OCI-LY7 (cell line): ENCODE measurements around the gene IL9R. TPM values are rescaled to one million over a fixed set of nuclear protein-coding genes. Genes with fewer than 3 reads are reported as not detected.

Experiments used
- BruUV-seq: library from RNA; stranded (reverse); fragments of 400-500 nt; replicated peaks from 2 replicates; lab custom pipeline; 2021; lab: Mats Ljungman, UMichigan
- CTCF ChIA-PET: fragments of 300-600 bp; sonication (Branson Sonifier 250); formaldehyde crosslinking; loops from one replicate; lab custom pipeline; 2022; ENCODE audit warnings: antibody characterized with exemption; ENCODE audit not compliant: unreplicated experiment; lab: Charles Lee
- POLR2A ChIA-PET: fragments of 300-600 bp; sonication (Branson Sonifier 250); formaldehyde crosslinking; loops from one replicate; lab custom pipeline; 2022; ENCODE audit warnings: antibody characterized with exemption; lab: Charles Lee
- DNase-seq: peaks from one replicate; pipeline ENCODE4 v3.0.0-alpha.2; 2015; ENCODE audit warnings: low spot score
- H2AFZ ChIP-seq: fragments of 200-600 bp; sonication (generic), shearing (Covaris generic); 2 replicates; pipeline ENCODE4 v1.6.1; 2014; ENCODE audit warnings: mild to moderate bottlenecking, antibody characterized with exemption, low read length, moderate library complexity
- H3K27ac ChIP-seq: fragments of 200-600 bp; sonication (generic); 2 replicates; pipeline ENCODE4 v1.5.1; 2014; ENCODE audit warnings: mixed run types, low read depth, mild to moderate bottlenecking, moderate library complexity, low read length, inconsistent platforms; ENCODE audit not compliant: poor library complexity, severe bottlenecking
- H3K36me3 ChIP-seq: fragments of 200-600 bp; sonication (generic); 2 replicates; pipeline ENCODE4 v1.6.1; 2014; ENCODE audit warnings: mild to moderate bottlenecking, antibody characterized with exemption, low read length, moderate library complexity, mixed read lengths; ENCODE audit not compliant: insufficient read depth
- H3K4me1 ChIP-seq: fragments of 200-600 bp; sonication (generic); 2 replicates; pipeline ENCODE4 v1.5.1; 2014; ENCODE audit warnings: mild to moderate bottlenecking, low read length; ENCODE audit not compliant: insufficient read depth, poor library complexity, severe bottlenecking
- H3K4me2 ChIP-seq: fragments of 200-600 bp; sonication (generic); 2 replicates; pipeline ENCODE4 v1.6.1; 2014; ENCODE audit warnings: mild to moderate bottlenecking, low read length
- H3K4me3 ChIP-seq: fragments of 200-600 bp; sonication (generic); 2 replicates; pipeline ENCODE4 v1.5.1; 2014; ENCODE audit warnings: mild to moderate bottlenecking, low read depth, low read length; ENCODE audit not compliant: poor library complexity, severe bottlenecking
- H3K79me2 ChIP-seq: fragments of 200-600 bp; sonication (generic); 2 replicates; pipeline ENCODE4 v1.6.1; 2016; ENCODE audit warnings: low read depth, mild to moderate bottlenecking, low read length, moderate library complexity, mixed read lengths; ENCODE audit not compliant: insufficient read depth
- H3K9me2 ChIP-seq: fragments of 200-600 bp; sonication (generic); 2 replicates; pipeline ENCODE4 v1.6.1; 2016; ENCODE audit warnings: mild to moderate bottlenecking, low read length, mixed read lengths; ENCODE audit not compliant: insufficient read depth
- H3K9me3 ChIP-seq: fragments of 200-600 bp; sonication (generic); 2 replicates; pipeline ENCODE4 v1.6.1; 2014; ENCODE audit warnings: mild to moderate bottlenecking, mixed run types, low read length, mixed read lengths
- H4K20me1 ChIP-seq: fragments of 200-600 bp; sonication (generic); 2 replicates; pipeline ENCODE4 v1.6.1; 2014; ENCODE audit warnings: mild to moderate bottlenecking, antibody characterized with exemption, low read length, moderate library complexity, mixed read lengths; ENCODE audit not compliant: insufficient read depth
- EZH2phosphoT487 ChIP-seq: fragments of 200-600 bp; sonication (generic); IDR thresholded peaks from 2 replicates; pipeline ENCODE4 v1.6.1; 2018; ENCODE audit warnings: low read depth, borderline replicate concordance, mild to moderate bottlenecking, mixed run types, antibody characterized with exemption, low read length, moderate library complexity, mixed read lengths
- intact Hi-C: fragments of 100-400 bp; cut with micrococcal nuclease; formaldehyde crosslinking; loops from one replicate; pipeline ENCODE4 v1.10.0; 2022; ENCODE audit not compliant: unreplicated experiment
- total RNA-seq, 2 experiments: library from RNA; depleted of rRNA in 1 of 2; stranded (reverse); fragments of >200 nt in 1 of 2; shearing (Covaris generic) in 1 of 2; gene quantifications; 2 replicates each; pipeline ENCODE4 v1.2.3, GENCODE V29; 2014 to 2022
- TF ChIP-seq, protein P1 (sequence below): fragments of 200-600 bp; sonication (generic); conservative IDR thresholded peaks from 2 replicates; pipeline ENCODE4 v1.5.1; 2014; ENCODE audit warnings: mild to moderate bottlenecking, antibody characterized with exemption, low read length, moderate library complexity, mixed read lengths

Gene IL9R
- total RNA-seq, 2 experiments from 2014 or later, result 1.5 to 5.1 TPM

GRCh38 chrX:155988859-155989258 is 8.6 kb upstream of the IL9R start:
- H3K4me2 ChIP-seq, result no peak overlapping the region
- CTCF ChIA-PET, result no interaction called here
- H3K4me3 ChIP-seq, result no peak overlapping the region
- no peak for DNase-seq
- no TSS peak for BruUV-seq
- no peak overlapping the region for H2AFZ ChIP-seq
- POLR2A ChIA-PET, result no interaction called here
- TF ChIP-seq, protein P1, sequence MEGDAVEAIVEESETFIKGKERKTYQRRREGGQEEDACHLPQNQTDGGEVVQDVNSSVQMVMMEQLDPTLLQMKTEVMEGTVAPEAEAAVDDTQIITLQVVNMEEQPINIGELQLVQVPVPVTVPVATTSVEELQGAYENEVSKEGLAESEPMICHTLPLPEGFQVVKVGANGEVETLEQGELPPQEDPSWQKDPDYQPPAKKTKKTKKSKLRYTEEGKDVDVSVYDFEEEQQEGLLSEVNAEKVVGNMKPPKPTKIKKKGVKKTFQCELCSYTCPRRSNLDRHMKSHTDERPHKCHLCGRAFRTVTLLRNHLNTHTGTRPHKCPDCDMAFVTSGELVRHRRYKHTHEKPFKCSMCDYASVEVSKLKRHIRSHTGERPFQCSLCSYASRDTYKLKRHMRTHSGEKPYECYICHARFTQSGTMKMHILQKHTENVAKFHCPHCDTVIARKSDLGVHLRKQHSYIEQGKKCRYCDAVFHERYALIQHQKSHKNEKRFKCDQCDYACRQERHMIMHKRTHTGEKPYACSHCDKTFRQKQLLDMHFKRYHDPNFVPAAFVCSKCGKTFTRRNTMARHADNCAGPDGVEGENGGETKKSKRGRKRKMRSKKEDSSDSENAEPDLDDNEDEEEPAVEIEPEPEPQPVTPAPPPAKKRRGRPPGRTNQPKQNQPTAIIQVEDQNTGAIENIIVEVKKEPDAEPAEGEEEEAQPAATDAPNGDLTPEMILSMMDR, result no peak
- TF ChIP-seq EZH2phosphoT487, result no peak
- intact Hi-C loops, result no loop called here
- H3K36me3 ChIP-seq, result no peaks in the 10 kb centered on the region
- H4K20me1 ChIP-seq, result no peaks in the 10 kb centered on the region
- no peaks in the 10 kb centered on the region for H3K79me2 ChIP-seq
- H3K4me1 ChIP-seq, result no peaks in the 10 kb centered on the region
- H3K9me3 ChIP-seq, result no peaks in the 10 kb centered on the region
- H3K9me2 ChIP-seq, result no peaks in the 10 kb centered on the region
- H3K27ac ChIP-seq, result no peak overlapping the region

GRCh38 chrX:155993421-155993820 is 4.1 kb upstream of the IL9R start:
- ChIA-PET POLR2A (no interaction called here), CTCF (no interaction called here)
- TF ChIP-seq, protein P1, result no peak
- no peak for TF ChIP-seq EZH2phosphoT487
- intact Hi-C loops, result no loop called here
- no peak overlapping the region for H2AFZ ChIP-seq
- H3K36me3 ChIP-seq, result no peaks in the 10 kb centered on the region
- no peaks in the 10 kb centered on the region for H3K9me3 ChIP-seq
- no peak overlapping the region for H3K4me2 ChIP-seq
- no peaks in the 10 kb centered on the region for H3K9me2 ChIP-seq
- H3K4me1 ChIP-seq, result no peaks in the 10 kb centered on the region
- no peak overlapping the region for H3K4me3 ChIP-seq
- no peak overlapping the region for H3K27ac ChIP-seq
- H3K79me2 ChIP-seq, result no peaks in the 10 kb centered on the region
- DNase-seq, result no peak
- no peaks in the 10 kb centered on the region for H4K20me1 ChIP-seq
- BruUV-seq, result no TSS peak

GRCh38 chrX:155995321-155995875 is 2.1 kb upstream of the IL9R start:
- ChIA-PET POLR2A (no interaction called here), CTCF (no interaction called here)
- H3K79me2 ChIP-seq, result no peaks in the 10 kb centered on the region
- H3K4me1 ChIP-seq, result no peaks in the 10 kb centered on the region
- H4K20me1 ChIP-seq, result no peaks in the 10 kb centered on the region
- no TSS peak for BruUV-seq
- no peaks in the 10 kb centered on the region for H3K36me3 ChIP-seq
- DNase-seq, result no peak
- no peak overlapping the region for H3K4me3 ChIP-seq
- no peaks in the 10 kb centered on the region for H3K9me2 ChIP-seq
- H3K9me3 ChIP-seq, result no peaks in the 10 kb centered on the region
- TF ChIP-seq EZH2phosphoT487, result no peak
- TF ChIP-seq, protein P1, result no peak
- H2AFZ ChIP-seq, result no peak overlapping the region
- no peak overlapping the region for H3K4me2 ChIP-seq
- no peak overlapping the region for H3K27ac ChIP-seq
- intact Hi-C loops, result no loop called here
